Measurements from ENCODE around the gene NPB.

Gene NPB

DNA sequence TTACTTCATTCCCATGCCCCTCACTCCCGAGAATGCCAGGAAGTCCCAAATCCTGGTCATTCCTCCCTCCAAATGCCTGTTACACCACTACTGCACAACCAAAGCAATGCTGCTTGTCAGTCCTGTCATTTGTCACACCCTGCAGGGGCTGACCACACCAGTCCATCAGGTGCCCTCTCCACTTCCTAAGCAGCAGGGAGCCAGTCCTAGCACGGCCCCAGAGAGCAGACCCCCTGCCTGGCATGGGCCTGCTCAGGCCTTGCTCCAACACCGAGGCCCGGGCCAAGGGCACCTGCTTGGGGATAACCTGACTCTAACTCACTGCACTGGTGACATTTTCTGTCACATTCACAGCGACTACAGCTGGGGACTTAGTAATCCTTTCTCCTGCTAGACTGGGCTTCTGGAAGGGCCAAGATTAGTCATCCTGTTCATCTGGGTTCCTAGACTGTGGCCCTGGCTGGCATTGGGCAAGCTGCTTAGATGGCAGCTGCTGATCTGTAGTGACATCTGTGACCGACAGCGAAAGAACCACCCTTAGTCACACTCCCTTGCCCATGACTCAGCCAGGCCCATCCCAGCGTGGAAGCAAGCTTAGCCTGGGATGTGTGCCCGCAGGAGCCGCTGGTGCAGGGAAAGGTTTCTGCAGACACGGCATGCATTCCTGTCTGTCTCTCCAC lies 16.0 kb upstream of the NPB start:
- peak; percentile 38; the same call in 1 of the 2 replicates for TF ChIP-seq POLR2A (IDR thresholded peaks at IDR 0.05; ENCODE audit: low read depth, low read length)
- peak; percentile 41 for TF ChIP-seq POLR2AphosphoS5 (IDR thresholded peaks at IDR 0.05; ENCODE audit: low read depth, low read length)
- no peak for TF ChIP-seq POU2F2 (IDR thresholded peaks at IDR 0.05; ENCODE audit: low read depth, low read length)
- DNase-seq (ENCODE audit: insufficient read length, low spot score): no peak
- no peak for FAIRE-seq

DNA sequence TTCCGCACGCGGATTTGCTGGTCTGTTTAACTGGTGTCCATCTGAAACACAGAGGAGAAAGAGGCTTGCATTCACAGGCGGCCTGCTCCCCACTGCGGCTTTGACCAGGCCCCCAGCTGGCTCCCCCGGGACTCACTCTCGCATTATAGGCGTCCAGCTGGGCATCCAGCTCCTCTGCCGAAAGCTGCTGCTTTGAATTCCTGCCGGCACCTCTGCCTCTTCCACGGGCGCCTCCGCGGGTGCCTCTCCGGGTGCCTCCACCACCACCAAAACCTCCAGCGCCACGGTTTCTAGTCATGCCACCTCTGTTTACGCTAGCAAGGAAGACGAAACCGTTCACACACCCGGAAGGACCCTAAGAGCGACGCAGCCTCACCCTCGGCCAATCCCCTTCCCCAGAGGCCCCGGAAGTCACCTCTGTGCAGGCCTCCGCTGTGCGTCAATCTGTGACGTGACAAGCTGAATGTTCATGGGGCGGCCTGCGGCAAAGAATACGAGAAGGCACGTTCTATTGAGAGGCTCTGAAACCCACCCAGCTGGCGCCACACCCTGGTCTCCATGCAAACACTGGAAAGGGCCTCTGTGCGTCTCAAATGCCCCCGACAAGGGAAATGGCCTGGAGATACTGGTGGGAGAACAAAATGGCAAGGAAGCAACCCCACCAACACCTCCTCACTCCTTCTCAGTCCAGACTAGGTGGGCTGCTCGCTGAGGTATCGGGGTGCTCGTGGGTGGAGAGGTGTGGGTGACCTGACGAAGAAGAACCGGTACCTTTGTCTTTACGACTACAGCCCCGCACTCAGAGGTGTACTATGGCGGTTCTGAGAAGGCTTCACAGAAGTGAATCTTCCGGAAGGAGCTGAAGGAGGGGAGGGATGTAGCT lies 13.7 kb upstream of the NPB start:
- DNase-seq (ENCODE audit: insufficient read length, low spot score) (no peak), FAIRE-seq (no peak)
- TF ChIP-seq TAF1 (IDR thresholded peaks at IDR 0.05; ENCODE audit: low read depth, low read length) (no peak), POLR2AphosphoS5 (IDR thresholded peaks at IDR 0.05; ENCODE audit: low read depth, low read length) (no peak), POU2F2 (IDR thresholded peaks at IDR 0.05; ENCODE audit: low read depth, low read length) (no peak), SPI1 (IDR thresholded peaks at IDR 0.05; ENCODE audit: low read depth, low read length) (no peak), POLR2A (IDR thresholded peaks at IDR 0.05; ENCODE audit: low read depth, low read length) (no peak), PAX5 (IDR thresholded peaks at IDR 0.05; ENCODE audit: insufficient read depth, low read length, severe bottlenecking) (no peak)

GRCh38 chr17:81888988-81889595 lies 12.9 kb upstream of the NPB start:
- no peak for DNase-seq (ENCODE audit: insufficient read length, low spot score)
- no peak for TF ChIP-seq TAF1 (IDR thresholded peaks at IDR 0.05; ENCODE audit: low read depth, low read length)
- TF ChIP-seq POLR2A (IDR thresholded peaks at IDR 0.05; ENCODE audit: low read depth, low read length): no peak
- no peak for TF ChIP-seq POLR2AphosphoS5 (IDR thresholded peaks at IDR 0.05; ENCODE audit: low read depth, low read length)
- no peak for TF ChIP-seq PAX5 (IDR thresholded peaks at IDR 0.05; ENCODE audit: insufficient read depth, low read length, severe bottlenecking)
- TF ChIP-seq SPI1 (IDR thresholded peaks at IDR 0.05; ENCODE audit: low read depth, low read length): no peak
- FAIRE-seq: no peak

DNA sequence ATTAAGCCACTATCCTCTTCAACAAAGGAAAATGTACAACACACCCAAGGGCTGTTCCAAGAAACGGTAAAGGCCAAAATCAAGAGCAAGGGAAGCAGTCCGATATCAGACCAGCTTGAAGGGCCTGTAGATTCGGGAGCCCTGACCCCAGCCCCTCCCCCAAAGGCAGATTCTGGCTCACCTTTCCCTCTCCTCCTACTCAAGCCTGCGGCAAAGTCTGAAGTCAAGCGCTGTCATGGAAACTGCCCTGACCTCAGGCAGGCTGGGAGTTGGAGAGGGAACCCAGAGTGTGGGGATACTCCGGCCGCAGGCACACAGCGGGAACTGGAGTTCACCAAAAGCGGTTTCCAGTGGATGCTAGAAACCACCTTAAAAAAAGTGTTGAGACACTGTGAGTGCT lies 12.4 kb upstream of the NPB start:
- FAIRE-seq: no peak
- DNase-seq (ENCODE audit: insufficient read length, low spot score): no peak
- TF ChIP-seq POU2F2 (IDR thresholded peaks at IDR 0.05; ENCODE audit: low read depth, low read length): no peak
- no peak for TF ChIP-seq TAF1 (IDR thresholded peaks at IDR 0.05; ENCODE audit: low read depth, low read length)
- no peak for TF ChIP-seq PAX5 (IDR thresholded peaks at IDR 0.05; ENCODE audit: insufficient read depth, low read length, severe bottlenecking)
- TF ChIP-seq SPI1 (IDR thresholded peaks at IDR 0.05; ENCODE audit: low read depth, low read length): no peak

DNA sequence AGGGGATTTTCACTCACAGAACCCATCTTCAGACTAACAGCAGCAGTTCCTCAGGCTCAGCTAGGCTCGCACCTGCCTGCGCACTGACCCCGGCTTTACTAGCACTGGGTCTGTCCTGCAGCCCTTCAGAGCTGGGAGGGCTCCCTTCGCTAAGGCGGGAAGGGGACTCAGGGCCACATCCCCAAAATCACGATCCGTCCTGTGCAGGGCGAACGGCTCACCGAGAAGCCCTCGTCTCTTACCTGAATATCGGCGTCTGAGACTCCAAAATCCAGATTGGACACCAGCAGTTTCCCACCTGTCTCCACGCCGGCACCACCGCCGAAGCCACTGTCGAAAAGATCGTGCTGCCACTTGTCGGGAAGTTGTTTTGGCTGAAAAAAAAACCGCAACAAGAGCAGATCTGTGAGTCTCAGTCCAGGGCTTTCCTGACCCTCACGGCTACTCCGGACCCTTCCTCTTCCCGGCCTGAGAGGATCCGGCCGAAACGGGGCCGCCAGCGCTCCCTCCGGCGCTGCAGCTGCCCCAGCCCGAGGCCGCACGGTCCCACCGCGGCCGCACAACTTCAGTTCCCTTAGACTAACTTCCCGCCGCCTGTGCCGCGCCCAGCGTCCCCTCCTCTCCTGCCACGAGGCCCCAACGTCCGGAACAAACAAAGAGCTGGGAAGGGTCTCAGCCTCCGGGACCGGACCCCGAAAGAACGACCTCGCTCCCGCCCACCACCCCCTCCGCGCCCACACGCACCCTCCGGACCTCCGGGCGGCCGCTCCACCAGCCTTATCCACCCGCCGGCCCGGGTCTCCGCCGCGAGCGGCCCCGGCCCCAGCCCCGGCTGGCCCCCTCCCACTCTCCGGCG lies 11.4 kb upstream of the NPB start:
- DNase-seq (ENCODE audit: insufficient read length, low spot score): no peak
- no peak for FAIRE-seq
- TF ChIP-seq PAX5 (IDR thresholded peaks at IDR 0.05; ENCODE audit: insufficient read depth, low read length, severe bottlenecking) (no peak), POLR2AphosphoS5 (IDR thresholded peaks at IDR 0.05; ENCODE audit: low read depth, low read length) (0 out of 2 replicates have a peak, but pooled peaks have one; percentile 18), TAF1 (IDR thresholded peaks at IDR 0.05; ENCODE audit: low read depth, low read length) (no peak), POU2F2 (IDR thresholded peaks at IDR 0.05; ENCODE audit: low read depth, low read length) (no peak), SPI1 (IDR thresholded peaks at IDR 0.05; ENCODE audit: low read depth, low read length) (no peak), POLR2A (IDR thresholded peaks at IDR 0.05; ENCODE audit: low read depth, low read length) (no peak)

- TF ChIP-seq TAF1 (IDR thresholded peaks at IDR 0.05; ENCODE audit: low read depth, low read length) (no peak), POLR2A (IDR thresholded peaks at IDR 0.05; ENCODE audit: low read depth, low read length) (no peak), POLR2AphosphoS5 (IDR thresholded peaks at IDR 0.05; ENCODE audit: low read depth, low read length) (no peak), PAX5 (IDR thresholded peaks at IDR 0.05; ENCODE audit: insufficient read depth, low read length, severe bottlenecking) (no peak), SPI1 (IDR thresholded peaks at IDR 0.05; ENCODE audit: low read depth, low read length) (no peak), POU2F2 (IDR thresholded peaks at IDR 0.05; ENCODE audit: low read depth, low read length) (no peak)
- FAIRE-seq (no peak), DNase-seq (ENCODE audit: insufficient read length, low spot score) (no peak)
These were observed 10.8 kb upstream of the NPB start for GRCh38 chr17:81891303-81891552.

- TF ChIP-seq SPI1 (IDR thresholded peaks at IDR 0.05; ENCODE audit: low read depth, low read length) (no peak), POLR2A (IDR thresholded peaks at IDR 0.05; ENCODE audit: low read depth, low read length) (no peak), POLR2AphosphoS5 (IDR thresholded peaks at IDR 0.05; ENCODE audit: low read depth, low read length) (no peak), TAF1 (IDR thresholded peaks at IDR 0.05; ENCODE audit: low read depth, low read length) (no peak), POU2F2 (IDR thresholded peaks at IDR 0.05; ENCODE audit: low read depth, low read length) (no peak), PAX5 (IDR thresholded peaks at IDR 0.05; ENCODE audit: insufficient read depth, low read length, severe bottlenecking) (no peak)
- FAIRE-seq (no peak), DNase-seq (ENCODE audit: insufficient read length, low spot score) (no peak)
These were observed 6.6 kb upstream of the NPB start for GRCh38 chr17:81895400-81895799.

- DNase-seq (ENCODE audit: insufficient read length, low spot score) (no peak), FAIRE-seq (no peak)
- no peak for TF ChIP-seq POLR2A (IDR thresholded peaks at IDR 0.05; ENCODE audit: low read depth, low read length)
- TF ChIP-seq POLR2AphosphoS5 (IDR thresholded peaks at IDR 0.05; ENCODE audit: low read depth, low read length): no peak
- TF ChIP-seq SPI1 (IDR thresholded peaks at IDR 0.05; ENCODE audit: low read depth, low read length): no peak
- no peak for TF ChIP-seq TAF1 (IDR thresholded peaks at IDR 0.05; ENCODE audit: low read depth, low read length)
- no peak for TF ChIP-seq PAX5 (IDR thresholded peaks at IDR 0.05; ENCODE audit: insufficient read depth, low read length, severe bottlenecking)
- no peak for TF ChIP-seq POU2F2 (IDR thresholded peaks at IDR 0.05; ENCODE audit: low read depth, low read length)
These were observed 3.8 kb upstream of the NPB start for GRCh38 chr17:81898029-81898866.
